NCI-H2029 treated with DMSO at 0.1 percent for 48 hours (cell line): ENCODE measurements around the gene RRAD.
A peak's percentile ranks its signal among the peaks of the same experiment; 100 is the strongest.

ENCODE experiments used
- DNase-seq: peaks from one replicate; lab custom pipeline; 2025; lab: John Stamatoyannopoulos, UW

RRAD gene

DNA sequence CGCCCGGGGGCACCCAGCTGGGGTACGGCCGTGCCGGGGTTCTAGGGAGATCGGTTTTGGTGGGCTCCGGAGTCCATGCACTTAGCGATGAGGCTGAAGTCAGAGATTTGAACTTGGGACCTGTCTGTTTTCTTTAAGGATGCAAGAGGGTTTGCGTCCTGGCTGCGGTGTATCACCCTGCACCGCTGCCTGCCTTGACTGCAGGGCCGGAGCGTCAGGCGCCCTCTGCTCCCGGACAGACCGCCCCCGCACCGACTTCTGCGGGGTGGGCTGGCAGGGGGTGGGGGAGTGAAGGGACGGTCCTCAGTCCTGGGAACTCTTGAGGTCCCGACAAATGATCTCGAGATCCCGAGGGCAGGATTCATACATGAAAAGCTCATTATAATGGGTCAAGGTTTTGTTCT is 44.3 kb downstream of the RRAD start:
- no peak for DNase-seq

DNA sequence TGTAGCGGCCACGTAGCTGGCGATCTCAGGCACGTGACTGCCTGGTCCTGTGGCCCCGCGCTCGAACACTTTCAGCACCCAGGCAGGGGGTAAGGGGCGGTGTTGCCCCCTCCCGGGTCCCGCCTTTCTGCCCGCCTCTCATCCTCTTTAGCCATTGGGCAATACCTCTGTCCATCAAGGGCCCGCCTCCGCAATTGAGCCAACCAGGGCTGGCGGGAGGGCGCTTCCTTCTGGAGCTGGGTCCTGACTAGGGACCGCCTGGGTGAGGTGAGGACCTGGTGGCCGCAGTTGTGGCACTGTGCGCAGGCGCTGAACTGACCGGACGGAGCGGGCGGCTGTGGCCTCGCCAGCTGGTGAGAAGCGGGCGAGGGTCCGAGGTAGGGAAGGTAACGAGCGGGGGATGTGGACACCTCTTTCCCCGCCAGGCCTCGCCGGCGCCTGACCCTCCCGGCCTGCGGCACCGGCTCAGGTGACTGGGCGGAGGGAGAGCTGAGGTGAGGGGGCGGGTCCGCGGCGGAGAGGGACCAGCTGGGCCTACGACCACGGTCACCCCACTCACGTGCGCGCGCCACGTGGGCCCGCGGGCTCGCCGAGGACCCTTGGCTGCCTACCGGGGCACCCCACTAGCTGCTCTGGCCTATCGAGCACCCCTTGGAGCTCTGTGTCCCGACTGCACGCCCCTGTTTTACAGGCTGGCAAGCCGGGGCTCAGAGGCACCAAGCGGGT is 44.9 kb downstream of the RRAD start, which contains the start of gene PDP2:
Gene PDP2, plus strand, starts transcription at position 228 of the 726 bp plus-strand sequence. CDS start 3,770 bp downstream, outside the sequence.
- peak; percentile 50 for DNase-seq

DNA sequence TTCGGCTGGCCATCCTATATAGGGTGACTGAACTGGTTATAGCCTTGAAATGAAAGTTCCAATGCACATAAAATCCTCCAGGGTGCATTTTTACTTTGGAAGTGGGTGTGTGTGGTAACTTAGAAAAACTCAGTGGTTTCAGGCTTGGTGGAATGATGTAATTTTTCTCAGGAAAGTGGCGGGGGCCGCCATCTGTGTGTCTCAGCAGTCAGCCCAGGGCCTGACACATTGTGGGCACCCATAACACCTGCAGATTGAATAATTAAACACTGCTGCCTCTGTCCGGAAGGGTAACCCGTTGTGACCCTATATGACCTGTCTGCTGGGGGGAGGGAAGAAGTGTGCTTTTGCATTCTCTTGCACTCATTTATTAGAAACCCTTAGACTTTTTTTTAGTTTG is 47.3 kb downstream of the RRAD start:
- DNase-seq, result no peak

DNA sequence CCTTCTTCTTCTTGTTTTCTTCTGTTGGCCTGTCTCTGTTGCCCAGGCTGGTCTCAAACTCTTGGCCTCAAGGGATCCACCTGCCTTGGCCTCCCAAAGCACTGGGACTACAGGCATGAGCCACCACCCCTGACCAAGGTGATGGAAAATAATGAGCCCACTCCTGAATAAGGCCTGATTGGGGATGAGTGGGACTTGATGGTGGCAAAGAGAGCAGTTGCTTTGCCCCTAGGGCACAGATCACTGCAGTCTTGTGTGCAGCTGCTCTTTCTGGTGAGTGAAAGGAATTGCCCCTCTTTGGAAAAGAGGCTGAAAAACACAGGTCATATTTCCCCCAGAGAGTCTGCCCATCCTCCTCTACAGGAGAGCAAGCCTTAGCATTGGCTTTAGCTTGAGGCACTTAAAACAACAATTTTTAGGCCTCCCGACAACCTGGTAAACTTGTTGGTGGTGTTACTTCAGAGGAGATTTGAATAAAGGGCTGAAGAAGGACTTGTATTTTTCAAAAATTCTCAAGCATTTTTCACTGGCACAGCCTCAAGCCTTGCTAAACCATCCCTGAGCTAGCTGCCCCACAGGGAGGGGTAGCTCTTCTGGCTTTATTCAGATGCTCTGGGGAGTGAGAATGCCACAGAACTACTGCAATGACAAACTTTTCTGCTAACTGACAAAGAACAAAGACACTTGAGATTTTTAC is 51.1 kb downstream of the RRAD start:
- DNase-seq, result no peak

DNA sequence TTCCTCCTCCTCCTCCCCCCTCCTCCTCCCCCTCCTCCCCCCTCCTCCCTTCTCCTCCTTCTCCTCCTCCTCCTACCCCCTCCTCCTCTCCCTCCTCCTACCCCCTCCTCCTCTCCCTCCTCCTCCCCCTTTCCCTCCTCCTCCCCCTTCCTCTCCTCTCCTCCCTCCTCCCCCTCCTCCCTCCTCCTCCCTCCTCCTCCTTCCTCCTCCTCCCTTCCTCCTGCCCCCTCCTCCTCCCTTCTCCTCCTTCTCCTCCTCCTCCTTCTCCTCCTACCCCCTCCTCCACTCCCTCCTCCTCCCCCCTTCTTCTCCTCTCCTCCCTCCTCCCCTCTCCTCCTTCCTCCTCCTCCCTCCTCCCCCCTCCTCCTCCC is 51.7 kb downstream of the RRAD start:
- no peak for DNase-seq

DNA sequence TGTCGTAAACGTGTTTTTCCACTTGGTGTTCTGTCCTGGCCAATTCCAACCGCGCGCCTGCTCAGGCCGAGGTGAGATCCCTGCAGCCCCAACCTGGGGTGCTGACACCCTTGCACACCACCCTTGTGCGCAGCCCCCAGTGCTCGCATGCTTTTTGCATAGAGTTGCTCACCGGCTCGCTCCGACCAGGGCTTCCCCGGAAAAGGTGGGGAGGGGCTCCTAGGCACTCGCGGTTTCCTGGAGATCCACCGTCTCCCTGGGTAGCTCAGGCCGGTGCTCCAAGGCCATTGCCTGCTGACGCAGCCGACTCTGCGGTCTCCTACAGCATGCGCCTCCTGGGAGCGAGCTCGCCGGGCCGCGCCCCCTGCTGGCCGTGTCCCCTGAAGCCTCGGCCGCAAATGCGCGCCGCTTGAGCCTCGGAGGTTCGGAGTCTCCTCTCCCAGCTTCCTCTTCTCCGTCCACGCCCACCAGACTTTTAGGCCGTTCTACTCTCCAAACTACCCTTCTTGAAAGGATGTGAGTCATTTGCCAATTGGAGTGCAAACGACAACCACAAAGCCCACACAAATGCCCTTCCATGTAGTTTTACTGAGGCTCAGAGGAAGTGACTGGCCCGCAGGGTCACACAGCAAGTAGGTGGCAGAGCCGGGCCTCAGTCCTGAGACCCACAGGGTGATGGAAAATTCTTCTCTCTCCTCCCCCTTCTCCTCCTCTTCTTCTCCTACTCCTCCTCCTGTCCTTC is 52.2 kb downstream of the RRAD start:
- no peak for DNase-seq

DNA sequence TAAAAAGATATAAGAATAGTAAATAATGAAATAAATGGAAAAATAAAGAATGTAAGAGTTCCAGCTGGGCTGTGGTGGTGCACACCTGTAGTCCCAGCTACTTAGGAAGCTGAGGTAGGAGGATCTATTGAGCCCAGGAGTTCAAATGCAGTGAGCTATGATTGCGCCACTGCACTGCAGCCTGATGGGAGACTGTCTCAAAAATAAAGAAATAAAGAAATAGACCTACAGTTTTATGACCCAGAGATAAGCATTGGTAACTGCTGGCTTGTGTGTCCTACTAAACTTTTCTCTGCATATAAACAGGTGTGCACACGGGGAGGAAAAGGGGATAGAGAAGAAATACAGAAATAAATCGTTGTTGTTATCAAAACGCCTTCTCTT is 52.8 kb downstream of the RRAD start:
- no peak for DNase-seq

DNA sequence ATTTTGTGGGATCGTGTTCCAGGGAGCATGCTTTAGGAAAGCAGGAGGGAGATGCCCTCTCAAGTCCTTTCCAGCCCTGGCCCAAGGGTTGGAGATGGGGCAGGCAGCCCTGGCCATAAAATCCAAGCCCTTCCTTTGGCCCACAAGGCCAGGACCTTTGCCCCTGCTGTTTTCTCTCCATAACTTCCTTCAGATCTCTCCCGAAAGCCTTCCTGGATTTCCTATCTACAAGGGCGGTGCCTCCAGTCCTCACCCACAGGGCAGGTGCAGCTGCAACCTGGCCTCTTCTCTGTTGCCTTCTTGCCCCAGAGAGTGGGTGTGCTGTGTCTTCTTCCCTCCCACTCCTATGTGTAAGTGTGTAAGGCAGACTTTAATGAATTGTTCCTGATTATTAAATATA is 53.5 kb downstream of the RRAD start:
- DNase-seq, result no peak
